Muscle of leg (tissue), 11 donors: ENCODE data around the gene TEAD1. TPM values are rescaled to one million over a fixed set of nuclear protein-coding genes. Genes with fewer than 3 reads are reported as not detected.

ENCODE experiments used
- DNase-seq: peaks from one replicate; pipeline ENCODE4 v3.0.0; 2013
- H3K27ac ChIP-seq: one replicate; pipeline ENCODE4 v1.5.1; 2013; ENCODE audit warnings: mild to moderate bottlenecking, low read length, control low read depth
- H3K27me3 ChIP-seq: one replicate; pipeline ENCODE4 v1.6.1; 2013; ENCODE audit warnings: low read length; ENCODE audit not compliant: control insufficient read depth, insufficient read depth
- H3K36me3 ChIP-seq: one replicate; pipeline ENCODE4 v1.6.1; 2013; ENCODE audit warnings: low read length; ENCODE audit not compliant: control insufficient read depth, insufficient read depth
- H3K4me1 ChIP-seq: one replicate; pipeline ENCODE4 v1.6.1; 2013; ENCODE audit warnings: low read length; ENCODE audit not compliant: control insufficient read depth, insufficient read depth
- H3K4me3 ChIP-seq: one replicate; pipeline ENCODE4 v1.5.1; 2013; ENCODE audit warnings: low read length, control low read depth
- H3K9me3 ChIP-seq: replicated peaks from 2 replicates; pipeline ENCODE4 v1.6.1; 2013; ENCODE audit warnings: low read depth, low read length; ENCODE audit not compliant: control insufficient read depth
- WGBS: methylation state at CpG from one replicate; pipeline ENCODE4 v1.1.5; 2013; ENCODE audit warnings: missing lambda C conversion rate; ENCODE audit not compliant: insufficient coverage; 5-methylcytosine and 5-hydroxymethylcytosine counted together
- polyA plus RNA-seq, 8 donors: library from polyadenylated mRNA; unstranded; fragments of 120-200 nt; gene quantifications; one replicate each; pipeline versions ENCODE4 v1.2.1 to v1.2.3, GENCODE V29; 2013; ENCODE audit warnings: inconsistent platforms in 1 of 8, low replicate concordance in 1 of 8; ENCODE audit not compliant: insufficient read length in 8 of 8, insufficient read depth in 1 of 8
- total RNA-seq: library from RNA; stranded (reverse); fragments of 120-200 nt; gene quantifications from one replicate; pipeline ENCODE4 v1.2.4, GENCODE V29; 2013

Gene TEAD1
- total and polyA plus RNA-seq, 9 donors = 53.9 to 104 (median 81.5) TPM

- no peak for DNase-seq
- Histone ChIP-seq H3K9me3 (no peaks in the 10 kb centered on the region), H3K4me3 (no peak overlapping the region), H3K27me3 (no peaks in the 10 kb centered on the region), H3K27ac (no peak overlapping the region), H3K36me3 (no peaks in the 10 kb centered on the region), H3K4me1 (peaks cover 14% of the 10 kb centered on the region)
- 94% methylated on average over 2 of the region's 4 CpGs for WGBS
Measured at GRCh38 chr11:12702999-12703453, 28.8 kb downstream of the TEAD1 start.

GRCh38 chr11:12704049-12704448, 29.8 kb downstream of the TEAD1 start:
- Histone ChIP-seq H3K27me3 (no peaks in the 10 kb centered on the region), H3K9me3 (no peaks in the 10 kb centered on the region), H3K4me1 (peaks cover 17% of the 10 kb centered on the region), H3K4me3 (no peak overlapping the region), H3K36me3 (no peaks in the 10 kb centered on the region), H3K27ac (no peak overlapping the region)
- WGBS = no CpG with 5 or more reads among the region's 4 CpGs
- DNase-seq = no peak

GRCh38 chr11:12705874-12706273, 31.7 kb downstream of the TEAD1 start:
- DNase-seq = no peak
- Histone ChIP-seq H3K4me1 (peaks cover 17% of the 10 kb centered on the region), H3K27me3 (no peaks in the 10 kb centered on the region), H3K36me3 (peaks cover 3% of the 10 kb centered on the region), H3K9me3 (no peaks in the 10 kb centered on the region), H3K4me3 (no peak overlapping the region), H3K27ac (no peak overlapping the region)
- WGBS = no CpG with 5 or more reads among the region's 3 CpGs

DNA sequence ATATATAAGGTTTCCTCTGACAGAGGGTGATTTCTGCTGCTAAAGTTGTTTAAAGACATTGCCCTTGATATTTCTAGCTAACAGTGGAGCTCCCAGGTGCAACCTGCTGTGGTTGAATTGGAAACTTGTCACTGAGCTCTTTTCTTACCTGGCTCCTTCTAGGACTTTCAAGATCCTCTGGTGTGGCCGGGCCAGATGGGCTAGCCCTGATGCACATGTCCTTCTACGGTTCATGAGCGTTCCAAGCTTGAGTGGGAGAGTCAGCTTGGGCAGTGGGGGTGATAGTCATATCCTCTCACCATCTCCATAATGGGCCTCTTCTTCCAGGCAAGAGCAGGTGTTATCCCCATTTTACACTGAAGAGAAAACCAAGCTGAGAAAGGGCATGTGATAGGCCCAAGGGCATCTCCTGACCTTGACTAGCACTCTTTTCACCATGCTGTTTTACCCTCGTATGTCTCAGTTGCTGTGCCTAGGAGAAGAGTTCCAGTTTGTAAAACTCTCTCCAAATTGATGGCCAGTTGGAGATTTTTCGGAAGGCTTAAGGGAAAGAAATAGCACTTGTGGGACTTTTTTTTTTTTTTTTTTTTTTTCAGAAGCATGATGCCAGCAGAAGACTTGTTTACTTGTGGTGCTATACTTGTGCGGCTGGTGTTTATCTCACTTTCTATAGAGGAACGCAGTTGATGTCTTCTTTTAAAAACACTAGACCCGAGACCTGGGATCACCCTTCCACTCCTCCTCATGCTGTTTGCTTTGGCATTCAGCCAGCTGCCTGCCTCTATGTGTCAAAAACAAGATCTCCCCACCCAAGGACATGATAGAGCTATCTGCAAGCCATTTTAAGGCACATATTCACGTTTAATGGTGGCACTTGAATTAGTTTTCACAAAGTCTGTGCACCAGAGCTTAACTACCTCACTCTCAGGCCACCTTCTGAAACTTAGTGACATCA, 32.6 kb downstream of the TEAD1 start:
- no peak overlapping the region for H3K27ac ChIP-seq
- peaks cover 3% of the 10 kb centered on the region for H3K36me3 ChIP-seq
- peaks cover 16% of the 10 kb centered on the region for H3K4me1 ChIP-seq
- H3K4me3 ChIP-seq = no peak overlapping the region
- no peaks in the 10 kb centered on the region for H3K9me3 ChIP-seq
- no peaks in the 10 kb centered on the region for H3K27me3 ChIP-seq
- no peak for DNase-seq
- WGBS = 32% methylated on average over 3 of the region's 9 CpGs

DNA sequence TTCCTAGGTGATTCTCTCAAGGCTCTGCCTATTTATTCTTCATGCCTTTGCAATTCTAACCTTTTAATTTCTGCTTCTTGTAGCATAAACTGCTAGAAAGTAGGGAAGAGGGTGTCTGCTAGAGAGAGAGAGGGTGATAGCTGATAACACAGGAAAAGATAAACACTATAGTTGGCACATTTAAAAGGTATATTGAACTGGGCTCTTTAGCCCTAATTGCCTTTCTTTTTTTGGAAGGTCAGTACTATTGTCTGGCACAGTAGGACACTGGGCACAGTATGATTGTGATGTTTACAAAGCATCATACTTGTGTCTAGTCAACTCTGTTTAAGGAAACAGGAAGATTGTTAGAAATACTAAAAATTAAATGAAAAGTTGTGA, 33.3 kb downstream of the TEAD1 start:
- no peak for DNase-seq
- Histone ChIP-seq H3K4me3 (no peak overlapping the region), H3K36me3 (peaks cover 3% of the 10 kb centered on the region), H3K27ac (no peak overlapping the region), H3K9me3 (no peaks in the 10 kb centered on the region), H3K4me1 (peaks cover 9% of the 10 kb centered on the region), H3K27me3 (no peaks in the 10 kb centered on the region)

- H3K4me1 ChIP-seq = peaks cover 11% of the 10 kb centered on the region
- WGBS = 86% methylated on average over 1 of the region's 1 CpG
- DNase-seq = no peak
Measured at GRCh38 chr11:12711496-12711895, 37.3 kb downstream of the TEAD1 start.

GRCh38 chr11:12712132-12712531, 37.9 kb downstream of the TEAD1 start:
- Histone ChIP-seq H3K9me3 (no peaks in the 10 kb centered on the region), H3K4me3 (no peak overlapping the region), H3K4me1 (peaks cover 10% of the 10 kb centered on the region), H3K27ac (no peak overlapping the region), H3K36me3 (peaks cover 6% of the 10 kb centered on the region), H3K27me3 (no peaks in the 10 kb centered on the region)
- DNase-seq = no peak
- 84% methylated on average over 4 of the region's 4 CpGs for WGBS

More at GRCh38 chr11:12711496-12711895, 37.3 kb downstream of the TEAD1 start:
- Histone ChIP-seq H3K27ac (no peak overlapping the region), H3K27me3 (no peaks in the 10 kb centered on the region), H3K4me3 (no peak overlapping the region), H3K9me3 (no peaks in the 10 kb centered on the region), H3K36me3 (peaks cover 6% of the 10 kb centered on the region)

DNA sequence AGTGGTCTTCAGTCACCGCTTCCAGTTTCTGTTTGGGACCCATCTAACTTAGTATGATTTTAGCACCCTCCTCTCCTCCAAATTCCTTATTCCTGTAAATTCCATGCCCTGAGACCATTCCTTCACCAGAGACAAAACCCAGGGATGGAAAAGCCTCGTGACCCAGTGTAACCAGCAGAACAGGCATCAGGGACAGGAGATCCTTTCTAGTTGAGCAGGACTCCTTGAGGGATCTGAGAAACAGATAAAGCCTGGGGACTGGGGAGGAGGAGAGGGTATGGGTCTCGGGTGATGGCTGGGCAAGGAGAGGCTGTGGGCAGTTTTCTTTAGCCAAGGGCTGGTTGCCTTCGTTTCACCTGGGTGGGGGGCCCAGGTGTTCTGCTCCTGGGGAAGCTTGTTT, 40.9 kb downstream of the TEAD1 start:
- Histone ChIP-seq H3K4me3 (no peak overlapping the region), H3K4me1 (peaks cover 10% of the 10 kb centered on the region), H3K27ac (no peak overlapping the region), H3K27me3 (no peaks in the 10 kb centered on the region), H3K36me3 (peaks cover 6% of the 10 kb centered on the region), H3K9me3 (no peaks in the 10 kb centered on the region)
- no peak for DNase-seq
- 67% methylated on average over 3 of the region's 4 CpGs for WGBS

DNA sequence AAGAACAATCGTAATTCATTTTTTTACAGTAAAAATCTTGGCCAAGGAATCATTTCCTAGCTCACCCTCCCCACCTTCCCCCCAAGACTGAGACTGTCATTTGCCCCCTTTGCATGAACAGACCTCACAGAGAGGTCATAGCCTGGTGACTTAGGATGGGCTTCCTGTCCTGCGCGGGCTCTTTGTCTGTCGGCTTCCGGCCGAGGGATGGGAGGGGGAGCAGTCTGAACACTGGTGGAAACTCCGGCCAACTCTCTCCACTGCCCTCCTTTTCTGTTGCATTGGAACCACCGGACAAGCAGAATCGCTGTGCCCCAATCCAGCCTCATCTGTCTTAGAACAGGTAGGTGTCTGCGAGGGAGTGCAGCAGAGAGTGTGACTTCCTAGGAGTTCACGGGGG, 41.7 kb downstream of the TEAD1 start:
- H3K36me3 ChIP-seq = peaks cover 4% of the 10 kb centered on the region
- no peaks in the 10 kb centered on the region for H3K9me3 ChIP-seq
- DNase-seq = no peak
- 50% methylated on average over 2 of the region's 11 CpGs for WGBS
- H3K4me1 ChIP-seq = peaks cover 12% of the 10 kb centered on the region
- H3K27me3 ChIP-seq = no peaks in the 10 kb centered on the region
- no peak overlapping the region for H3K4me3 ChIP-seq
- no peak overlapping the region for H3K27ac ChIP-seq

GRCh38 chr11:12716816-12717215, 42.6 kb downstream of the TEAD1 start:
- no peak overlapping the region for H3K4me3 ChIP-seq
- WGBS = 79% methylated on average over 4 of the region's 6 CpGs
- peaks cover 15% of the 10 kb centered on the region for H3K4me1 ChIP-seq
- no peak for DNase-seq
- H3K27ac ChIP-seq = no peak overlapping the region
- no peaks in the 10 kb centered on the region for H3K9me3 ChIP-seq
- no peaks in the 10 kb centered on the region for H3K27me3 ChIP-seq
- peaks cover 4% of the 10 kb centered on the region for H3K36me3 ChIP-seq
